ENCODE results near the gene TOMM40.
"Not testable (repeated sequence)": the region's sequence is repeated elsewhere in the genome, so short reads cannot be mapped to it uniquely, and the experiment has no call there.

TOMM40 gene

DNA sequence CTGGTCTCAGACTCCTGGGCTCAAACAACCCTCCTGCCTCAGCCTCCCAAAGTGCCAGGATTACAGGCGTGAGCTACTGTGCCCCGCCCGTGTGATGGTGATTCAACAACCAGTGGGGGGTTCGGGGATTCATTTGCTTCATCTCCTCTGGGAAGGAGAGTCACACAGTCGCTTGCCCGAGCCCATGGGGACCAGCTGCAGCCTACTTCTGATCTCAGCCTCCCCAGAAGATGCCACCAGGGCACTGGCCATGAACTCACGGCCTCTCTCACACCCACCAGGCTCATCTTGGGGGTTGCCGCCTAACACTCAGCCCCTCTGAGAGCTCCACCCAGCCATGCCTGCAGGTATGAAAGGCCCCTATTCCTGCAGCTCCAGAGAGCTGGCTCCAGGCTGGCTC, 6.8 kb downstream of the TOMM40 start:
- DNase-seq (ENCODE audit: low read depth, low spot score) = no peak

DNA sequence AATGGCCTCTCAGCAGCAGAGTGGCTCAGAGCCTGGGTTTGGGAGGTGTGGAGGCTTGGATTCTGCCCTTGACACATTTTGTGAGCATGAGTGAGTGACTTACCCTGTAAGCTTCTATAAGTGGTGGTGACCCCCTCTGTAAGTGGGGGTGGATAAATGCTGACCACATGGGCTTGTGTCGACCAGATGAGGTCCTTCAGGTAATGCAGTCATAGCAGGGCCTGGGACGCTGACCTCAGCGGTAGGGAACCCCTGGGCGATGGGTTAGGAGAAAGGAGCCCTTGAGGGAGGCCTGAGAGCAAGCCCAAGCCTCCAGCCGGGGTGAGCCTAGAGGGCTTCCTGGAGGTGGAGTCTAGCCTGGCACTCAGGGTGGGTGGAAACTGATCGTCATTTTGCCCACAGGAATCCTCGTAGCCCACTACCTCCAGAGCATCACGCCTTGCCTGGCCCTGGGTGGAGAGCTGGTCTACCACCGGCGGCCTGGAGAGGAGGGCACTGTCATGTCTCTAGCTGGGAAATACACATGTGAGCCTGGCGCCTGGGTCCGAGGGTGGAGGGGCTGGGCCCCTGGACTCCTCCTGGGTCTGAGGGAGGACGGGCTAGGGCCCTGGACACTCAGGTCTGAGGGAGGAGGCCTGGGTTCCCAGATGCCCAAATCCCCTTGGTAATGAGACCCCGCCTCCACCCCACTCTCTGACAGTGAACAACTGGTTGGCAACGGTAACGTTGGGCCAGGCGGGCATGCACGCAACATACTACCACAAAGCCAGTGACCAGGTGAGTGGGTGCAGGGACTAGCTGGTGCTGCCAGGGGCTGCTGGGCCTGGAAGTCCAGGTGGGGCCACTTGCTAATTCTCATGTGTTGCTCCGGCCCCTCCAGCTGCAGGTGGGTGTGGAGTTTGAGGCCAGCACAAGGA, 9.5 kb downstream of the TOMM40 start:
- DNase-seq (ENCODE audit: low read depth, low spot score) = no peak

DNA sequence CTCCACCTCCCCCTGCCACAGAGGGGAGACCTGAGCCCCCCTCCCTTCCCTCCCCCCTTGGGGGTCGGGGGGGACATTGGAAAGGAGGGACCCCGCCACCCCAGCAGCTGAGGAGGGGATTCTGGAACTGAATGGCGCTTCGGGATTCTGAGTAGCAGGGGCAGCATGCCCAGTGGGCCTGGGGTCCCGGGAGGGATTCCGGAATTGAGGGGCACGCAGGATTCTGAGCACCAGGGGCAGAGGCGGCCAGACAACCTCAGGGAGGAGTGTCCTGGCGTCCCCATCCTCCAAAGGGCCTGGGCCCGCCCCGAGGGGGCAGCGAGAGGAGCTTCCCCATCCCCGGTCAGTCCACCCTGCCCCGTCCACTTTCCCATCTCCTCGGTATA, 12.2 kb downstream of the TOMM40 start:
- no peak for DNase-seq (ENCODE audit: low read depth, low spot score)

DNA sequence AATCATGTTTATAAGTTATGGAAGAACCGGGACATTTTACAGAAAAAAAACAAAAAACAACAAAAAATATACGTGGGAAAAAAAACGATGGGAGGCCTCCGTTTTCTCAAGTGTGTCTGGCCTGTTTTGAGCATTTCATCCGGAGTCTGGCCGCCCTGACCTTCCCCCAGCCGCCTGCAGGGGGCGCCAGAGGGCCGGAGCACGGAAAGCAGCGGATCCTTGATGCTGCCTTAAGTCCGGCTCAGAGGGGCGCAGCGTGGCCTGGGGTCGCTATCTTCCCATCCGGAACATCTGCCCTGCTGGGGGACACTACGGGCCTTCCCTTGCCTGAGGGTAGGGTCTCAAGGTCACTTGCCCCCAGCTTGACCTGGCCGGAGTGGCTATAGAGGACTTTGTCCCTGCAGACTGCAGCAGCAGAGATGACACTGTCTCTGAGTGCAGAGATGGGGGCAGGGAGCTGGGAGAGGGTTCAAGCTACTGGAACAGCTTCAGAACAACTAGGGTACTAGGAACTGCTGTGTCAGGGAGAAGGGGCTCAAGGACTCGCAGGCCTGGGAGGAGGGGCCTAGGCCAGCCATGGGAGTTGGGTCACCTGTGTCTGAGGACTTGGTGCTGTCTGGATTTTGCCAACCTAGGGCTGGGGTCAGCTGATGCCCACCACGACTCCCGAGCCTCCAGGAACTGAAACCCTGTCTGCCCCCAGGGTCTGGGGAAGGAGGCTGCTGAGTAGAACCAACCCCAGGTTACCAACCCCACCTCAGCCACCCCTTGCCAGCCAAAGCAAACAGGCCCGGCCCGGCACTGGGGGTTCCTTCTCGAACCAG, 12.8 kb downstream of the TOMM40 start:
- DNase-seq (ENCODE audit: low read depth, low spot score) = peak; percentile 65

DNA sequence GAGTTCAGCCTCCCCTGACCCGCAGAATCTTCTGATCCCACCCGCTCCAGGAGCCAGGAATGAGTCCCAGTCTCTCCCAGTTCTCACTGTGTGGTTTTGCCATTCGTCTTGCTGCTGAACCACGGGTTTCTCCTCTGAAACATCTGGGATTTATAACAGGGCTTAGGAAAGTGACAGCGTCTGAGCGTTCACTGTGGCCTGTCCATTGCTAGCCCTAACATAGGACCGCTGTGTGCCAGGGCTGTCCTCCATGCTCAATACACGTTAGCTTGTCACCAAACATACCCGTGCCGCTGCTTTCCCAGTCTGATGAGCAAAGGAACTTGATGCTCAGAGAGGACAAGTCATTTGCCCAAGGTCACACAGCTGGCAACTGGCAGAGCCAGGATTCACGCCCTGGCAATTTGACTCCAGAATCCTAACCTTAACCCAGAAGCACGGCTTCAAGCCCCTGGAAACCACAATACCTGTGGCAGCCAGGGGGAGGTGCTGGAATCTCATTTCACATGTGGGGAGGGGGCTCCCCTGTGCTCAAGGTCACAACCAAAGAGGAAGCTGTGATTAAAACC, 13.5 kb downstream of the TOMM40 start:
- no peak for DNase-seq (ENCODE audit: low read depth, low spot score)

DNA sequence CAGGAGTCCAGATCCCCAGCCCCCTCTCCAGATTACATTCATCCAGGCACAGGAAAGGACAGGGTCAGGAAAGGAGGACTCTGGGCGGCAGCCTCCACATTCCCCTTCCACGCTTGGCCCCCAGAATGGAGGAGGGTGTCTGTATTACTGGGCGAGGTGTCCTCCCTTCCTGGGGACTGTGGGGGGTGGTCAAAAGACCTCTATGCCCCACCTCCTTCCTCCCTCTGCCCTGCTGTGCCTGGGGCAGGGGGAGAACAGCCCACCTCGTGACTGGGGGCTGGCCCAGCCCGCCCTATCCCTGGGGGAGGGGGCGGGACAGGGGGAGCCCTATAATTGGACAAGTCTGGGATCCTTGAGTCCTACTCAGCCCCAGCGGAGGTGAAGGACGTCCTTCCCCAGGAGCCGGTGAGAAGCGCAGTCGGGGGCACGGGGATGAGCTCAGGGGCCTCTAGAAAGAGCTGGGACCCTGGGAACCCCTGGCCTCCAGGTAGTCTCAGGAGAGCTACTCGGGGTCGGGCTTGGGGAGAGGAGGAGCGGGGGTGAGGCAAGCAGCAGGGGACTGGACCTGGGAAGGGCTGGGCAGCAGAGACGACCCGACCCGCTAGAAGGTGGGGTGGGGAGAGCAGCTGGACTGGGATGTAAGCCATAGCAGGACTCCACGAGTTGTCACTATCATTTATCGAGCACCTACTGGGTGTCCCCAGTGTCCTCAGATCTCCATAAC, 14.5 kb downstream of the TOMM40 start, which contains the start of gene APOE:
APOE (plus strand) TSS at position 360 of the 724 bp plus-strand sequence. CDS start 829 bp downstream, outside the sequence.
- DNase-seq (ENCODE audit: low read depth, low spot score) = no peak

DNA sequence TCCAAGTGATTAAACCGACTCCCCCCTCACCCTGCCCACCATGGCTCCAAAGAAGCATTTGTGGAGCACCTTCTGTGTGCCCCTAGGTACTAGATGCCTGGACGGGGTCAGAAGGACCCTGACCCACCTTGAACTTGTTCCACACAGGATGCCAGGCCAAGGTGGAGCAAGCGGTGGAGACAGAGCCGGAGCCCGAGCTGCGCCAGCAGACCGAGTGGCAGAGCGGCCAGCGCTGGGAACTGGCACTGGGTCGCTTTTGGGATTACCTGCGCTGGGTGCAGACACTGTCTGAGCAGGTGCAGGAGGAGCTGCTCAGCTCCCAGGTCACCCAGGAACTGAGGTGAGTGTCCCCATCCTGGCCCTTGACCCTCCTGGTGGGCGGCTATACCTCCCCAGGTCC, 16.6 kb downstream of the TOMM40 start:
- no peak for DNase-seq (ENCODE audit: low read depth, low spot score)

DNA sequence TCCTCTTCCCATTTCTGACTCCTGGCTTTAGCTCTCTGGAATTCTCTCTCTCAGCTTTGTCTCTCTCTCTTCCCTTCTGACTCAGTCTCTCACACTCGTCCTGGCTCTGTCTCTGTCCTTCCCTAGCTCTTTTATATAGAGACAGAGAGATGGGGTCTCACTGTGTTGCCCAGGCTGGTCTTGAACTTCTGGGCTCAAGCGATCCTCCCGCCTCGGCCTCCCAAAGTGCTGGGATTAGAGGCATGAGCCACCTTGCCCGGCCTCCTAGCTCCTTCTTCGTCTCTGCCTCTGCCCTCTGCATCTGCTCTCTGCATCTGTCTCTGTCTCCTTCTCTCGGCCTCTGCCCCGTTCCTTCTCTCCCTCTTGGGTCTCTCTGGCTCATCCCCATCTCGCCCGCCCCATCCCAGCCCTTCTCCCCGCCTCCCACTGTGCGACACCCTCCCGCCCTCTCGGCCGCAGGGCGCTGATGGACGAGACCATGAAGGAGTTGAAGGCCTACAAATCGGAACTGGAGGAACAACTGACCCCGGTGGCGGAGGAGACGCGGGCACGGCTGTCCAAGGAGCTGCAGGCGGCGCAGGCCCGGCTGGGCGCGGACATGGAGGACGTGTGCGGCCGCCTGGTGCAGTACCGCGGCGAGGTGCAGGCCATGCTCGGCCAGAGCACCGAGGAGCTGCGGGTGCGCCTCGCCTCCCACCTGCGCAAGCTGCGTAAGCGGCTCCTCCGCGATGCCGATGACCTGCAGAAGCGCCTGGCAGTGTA, 17.2 kb downstream of the TOMM40 start:
- DNase-seq (ENCODE audit: low read depth, low spot score) = no peak

DNA sequence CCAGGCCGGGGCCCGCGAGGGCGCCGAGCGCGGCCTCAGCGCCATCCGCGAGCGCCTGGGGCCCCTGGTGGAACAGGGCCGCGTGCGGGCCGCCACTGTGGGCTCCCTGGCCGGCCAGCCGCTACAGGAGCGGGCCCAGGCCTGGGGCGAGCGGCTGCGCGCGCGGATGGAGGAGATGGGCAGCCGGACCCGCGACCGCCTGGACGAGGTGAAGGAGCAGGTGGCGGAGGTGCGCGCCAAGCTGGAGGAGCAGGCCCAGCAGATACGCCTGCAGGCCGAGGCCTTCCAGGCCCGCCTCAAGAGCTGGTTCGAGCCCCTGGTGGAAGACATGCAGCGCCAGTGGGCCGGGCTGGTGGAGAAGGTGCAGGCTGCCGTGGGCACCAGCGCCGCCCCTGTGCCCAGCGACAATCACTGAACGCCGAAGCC, 17.8 kb downstream of the TOMM40 start:
- DNase-seq (ENCODE audit: low read depth, low spot score) = no peak

DNA sequence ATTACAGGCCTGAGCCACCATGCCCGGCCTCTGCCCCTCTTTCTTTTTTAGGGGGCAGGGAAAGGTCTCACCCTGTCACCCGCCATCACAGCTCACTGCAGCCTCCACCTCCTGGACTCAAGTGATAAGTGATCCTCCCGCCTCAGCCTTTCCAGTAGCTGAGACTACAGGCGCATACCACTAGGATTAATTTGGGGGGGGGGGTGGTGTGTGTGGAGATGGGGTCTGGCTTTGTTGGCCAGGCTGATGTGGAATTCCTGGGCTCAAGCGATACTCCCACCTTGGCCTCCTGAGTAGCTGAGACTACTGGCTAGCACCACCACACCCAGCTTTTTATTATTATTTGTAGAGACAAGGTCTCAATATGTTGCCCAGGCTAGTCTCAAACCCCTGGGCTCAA, 18.7 kb downstream of the TOMM40 start:
- no peak for DNase-seq (ENCODE audit: low read depth, low spot score)

DNA sequence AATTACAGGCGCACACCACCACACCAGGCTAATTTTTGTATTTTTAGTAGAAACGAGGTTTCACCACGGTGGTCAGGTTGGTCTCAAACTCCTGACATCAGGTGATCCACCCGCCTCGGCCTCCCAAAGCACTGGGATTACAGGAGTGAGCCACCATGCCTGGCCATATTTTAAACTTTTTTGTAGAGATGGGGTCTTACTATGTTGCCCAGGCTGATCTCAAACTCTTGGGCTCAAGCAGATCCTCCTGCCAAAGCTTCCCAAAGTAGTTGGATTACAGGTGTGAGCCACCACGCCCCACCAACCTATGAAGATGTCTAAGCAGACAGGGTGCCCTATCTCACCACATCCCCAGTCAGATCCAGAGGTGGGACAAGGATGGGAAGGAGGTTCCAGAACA, 20.8 kb downstream of the TOMM40 start:
- not testable (repeated sequence) for DNase-seq (ENCODE audit: low read depth, low spot score)

DNA sequence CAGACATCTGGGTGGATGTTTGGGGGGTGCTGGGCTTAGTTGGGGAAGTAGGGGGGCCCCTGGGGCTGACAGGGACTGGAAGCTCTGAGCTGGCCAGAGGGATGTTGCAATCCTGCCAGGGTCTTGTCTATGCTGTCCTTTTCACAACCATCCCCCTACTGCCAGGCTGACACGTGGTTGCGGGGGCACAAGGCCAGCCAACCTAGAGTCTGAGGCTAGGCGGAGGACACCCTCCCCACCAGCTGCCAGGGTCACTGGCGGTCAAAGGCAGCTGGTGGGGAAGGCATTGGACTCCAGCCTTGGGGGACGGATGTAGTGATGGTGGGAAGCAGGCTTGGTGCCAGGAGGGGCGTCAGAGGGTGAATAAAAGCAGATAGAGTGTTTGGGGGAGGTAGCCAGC, 21.8 kb downstream of the TOMM40 start:
- DNase-seq (ENCODE audit: low read depth, low spot score) = no peak

DNA sequence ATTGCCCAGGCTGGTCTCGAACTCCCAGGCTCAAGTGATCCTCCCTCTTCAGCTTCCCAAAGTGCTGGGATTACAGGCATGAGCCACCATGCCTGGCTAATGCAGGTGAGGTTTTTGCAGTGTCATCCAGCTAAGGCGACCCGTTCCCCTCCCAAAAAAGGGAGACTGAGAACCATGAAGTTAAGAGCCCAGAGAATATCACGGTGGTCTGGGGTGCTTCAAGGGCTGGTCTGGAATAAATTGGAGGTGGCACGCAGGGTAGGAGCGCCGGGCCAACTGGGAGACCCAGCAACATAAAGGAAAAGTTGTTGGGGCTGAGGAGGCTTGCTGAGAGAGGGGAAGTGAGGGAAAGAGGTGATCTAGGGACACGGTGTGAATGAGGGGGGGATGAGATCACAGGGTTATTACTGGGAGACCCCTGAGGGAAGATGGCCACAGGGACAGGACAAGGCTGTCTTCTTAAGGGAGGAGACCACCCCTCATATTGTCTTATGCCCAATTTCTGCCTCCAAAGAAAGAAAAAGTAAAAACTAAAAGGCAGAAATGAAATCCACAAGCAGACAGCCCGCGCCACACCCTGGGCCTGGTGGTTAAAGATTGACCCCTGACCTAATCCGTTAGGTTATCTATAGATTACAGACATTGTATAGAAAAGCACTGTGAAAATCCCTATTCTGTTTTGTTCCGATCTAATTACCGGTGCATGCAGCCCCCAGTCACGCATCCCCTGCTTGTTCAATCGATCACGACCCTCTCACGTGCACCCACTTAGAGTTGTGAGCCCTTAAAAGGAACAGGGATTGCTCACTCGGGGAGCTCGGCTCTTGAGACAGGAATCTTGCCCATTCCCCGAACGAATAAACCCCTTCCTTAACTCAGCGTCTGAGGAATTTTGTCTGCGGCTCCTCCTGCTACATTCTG, 22.7 kb downstream of the TOMM40 start:
- DNase-seq (ENCODE audit: low read depth, low spot score) = not testable (repeated sequence)

DNA sequence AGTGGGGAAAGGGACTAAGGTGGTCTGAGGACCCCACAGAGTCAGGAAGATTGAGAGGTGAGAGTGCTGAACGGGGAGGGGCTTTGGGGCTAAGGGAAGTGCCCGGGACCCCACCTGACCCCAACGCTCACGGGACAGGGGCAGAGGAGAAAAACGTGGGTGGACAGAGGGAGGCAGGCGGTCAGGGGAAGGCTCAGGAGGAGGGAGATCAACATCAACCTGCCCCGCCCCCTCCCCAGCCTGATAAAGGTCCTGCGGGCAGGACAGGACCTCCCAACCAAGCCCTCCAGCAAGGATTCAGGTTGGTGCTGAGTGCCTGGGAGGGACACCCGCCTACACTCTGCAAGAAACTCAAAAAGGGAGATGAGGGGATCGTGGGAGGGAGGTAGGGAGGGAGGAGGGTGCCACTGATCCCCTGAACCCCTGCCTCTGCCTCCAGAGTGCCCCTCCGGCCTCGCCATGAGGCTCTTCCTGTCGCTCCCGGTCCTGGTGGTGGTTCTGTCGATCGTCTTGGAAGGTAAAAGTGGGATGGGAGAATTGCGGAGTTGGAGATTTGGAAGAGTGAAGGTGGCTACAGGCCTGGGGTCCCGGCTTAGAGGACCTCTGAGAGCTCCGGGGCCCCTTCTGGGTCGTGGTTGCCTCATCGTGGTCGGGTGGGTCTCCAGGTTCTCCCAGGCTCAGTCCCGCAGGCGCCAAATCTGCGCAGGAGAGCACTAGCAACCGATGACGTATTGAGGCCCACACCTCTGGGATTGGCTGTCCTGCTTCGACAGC, 23.6 kb downstream of the TOMM40 start, which contains the start of gene APOC1:
APOC1 (plus strand) TSS at position 176 of the 774 bp plus-strand sequence; CDS start at position 460, 284 bp downstream.
- DNase-seq (ENCODE audit: low read depth, low spot score) = peak; percentile 56

DNA sequence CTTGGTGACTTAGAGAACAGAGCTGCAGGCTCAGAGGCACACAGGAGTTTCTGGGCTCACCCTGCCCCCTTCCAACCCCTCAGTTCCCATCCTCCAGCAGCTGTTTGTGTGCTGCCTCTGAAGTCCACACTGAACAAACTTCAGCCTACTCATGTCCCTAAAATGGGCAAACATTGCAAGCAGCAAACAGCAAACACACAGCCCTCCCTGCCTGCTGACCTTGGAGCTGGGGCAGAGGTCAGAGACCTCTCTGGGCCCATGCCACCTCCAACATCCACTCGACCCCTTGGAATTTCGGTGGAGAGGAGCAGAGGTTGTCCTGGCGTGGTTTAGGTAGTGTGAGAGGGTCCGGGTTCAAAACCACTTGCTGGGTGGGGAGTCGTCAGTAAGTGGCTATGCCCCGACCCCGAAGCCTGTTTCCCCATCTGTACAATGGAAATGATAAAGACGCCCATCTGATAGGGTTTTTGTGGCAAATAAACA, 33.2 kb downstream of the TOMM40 start:
- no peak for DNase-seq (ENCODE audit: low read depth, low spot score)

DNA sequence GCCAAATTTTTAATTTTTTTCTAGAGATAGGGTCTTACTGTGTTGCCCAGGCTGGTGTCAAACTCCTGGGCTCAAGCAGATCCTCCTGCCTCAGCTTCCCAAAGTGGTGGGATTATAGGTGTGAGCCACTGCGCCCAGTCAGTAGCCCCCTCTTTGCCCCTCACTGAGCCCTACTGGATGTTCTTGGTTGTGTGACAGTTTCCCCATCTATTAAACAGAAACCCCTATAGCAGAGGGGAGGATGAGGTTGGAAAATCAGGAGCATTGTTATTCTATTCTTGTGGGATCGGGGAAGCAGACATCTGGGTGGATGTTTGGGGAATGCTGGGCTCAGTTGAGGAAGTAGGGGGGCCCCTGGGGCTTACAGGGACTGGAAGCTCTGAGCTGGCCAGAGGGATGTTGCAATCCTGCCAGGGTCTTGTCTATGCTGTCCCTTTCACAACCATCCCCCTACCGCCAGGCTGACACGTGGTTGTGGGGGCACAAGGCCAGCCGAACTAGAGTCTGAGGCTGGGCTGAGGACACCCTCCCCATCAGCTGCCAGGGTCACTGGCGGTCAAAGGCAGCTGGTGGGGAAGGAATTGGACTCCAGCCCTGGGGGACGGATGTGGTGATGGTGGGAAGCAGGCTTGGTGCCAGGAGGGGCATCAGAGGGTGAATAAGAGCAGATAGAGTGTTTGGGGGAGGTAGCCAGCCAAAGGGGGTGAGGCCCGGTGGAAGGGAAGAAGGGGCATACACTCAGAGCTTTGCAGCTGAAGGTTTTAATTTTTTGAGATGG, 34.2 kb downstream of the TOMM40 start:
- DNase-seq (ENCODE audit: low read depth, low spot score) = no peak

DNA sequence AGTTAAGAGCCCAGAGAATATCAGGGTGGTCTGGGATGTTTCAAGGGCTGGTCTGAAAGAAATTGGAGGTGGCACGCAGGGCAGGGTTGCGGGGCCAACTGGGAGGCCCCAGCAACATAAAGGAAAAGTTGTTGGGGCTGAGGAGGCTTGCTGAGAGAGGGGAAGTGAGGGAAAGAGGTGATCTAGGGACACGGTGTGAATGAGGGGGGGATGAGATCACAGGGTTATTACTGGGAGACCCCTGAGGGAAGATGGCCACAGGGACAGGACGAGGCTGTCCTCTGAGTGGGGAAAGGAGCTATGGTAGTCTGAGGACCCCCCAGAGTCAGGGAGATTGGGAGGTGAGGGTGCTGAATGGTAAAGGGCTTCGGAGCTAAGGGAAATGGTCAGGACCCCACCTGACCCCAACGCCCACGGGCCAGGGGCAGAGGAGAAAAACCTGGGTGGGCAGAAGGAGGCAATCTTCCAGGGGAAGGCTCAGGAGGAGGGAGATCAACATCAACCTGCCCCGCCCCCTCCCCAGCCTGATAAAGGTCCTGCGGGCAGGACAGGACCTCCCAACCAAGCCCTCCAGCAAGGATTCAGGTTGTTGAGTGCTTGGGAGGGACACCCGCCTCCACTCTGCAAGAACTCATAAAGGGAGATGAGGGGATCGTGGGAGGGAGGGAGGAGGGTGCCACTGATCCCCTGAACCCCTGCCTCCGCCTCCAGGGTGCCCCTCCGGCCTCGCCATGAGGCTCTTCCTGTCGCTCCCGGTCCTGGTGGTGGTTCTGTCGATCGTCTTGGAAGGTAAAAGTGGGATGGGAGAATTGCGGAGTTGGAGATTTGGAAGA, 35.4 kb downstream of the TOMM40 start:
- DNase-seq (ENCODE audit: low read depth, low spot score) = not testable (repeated sequence)
